ENCODE data around the gene GYS2.

DNA sequence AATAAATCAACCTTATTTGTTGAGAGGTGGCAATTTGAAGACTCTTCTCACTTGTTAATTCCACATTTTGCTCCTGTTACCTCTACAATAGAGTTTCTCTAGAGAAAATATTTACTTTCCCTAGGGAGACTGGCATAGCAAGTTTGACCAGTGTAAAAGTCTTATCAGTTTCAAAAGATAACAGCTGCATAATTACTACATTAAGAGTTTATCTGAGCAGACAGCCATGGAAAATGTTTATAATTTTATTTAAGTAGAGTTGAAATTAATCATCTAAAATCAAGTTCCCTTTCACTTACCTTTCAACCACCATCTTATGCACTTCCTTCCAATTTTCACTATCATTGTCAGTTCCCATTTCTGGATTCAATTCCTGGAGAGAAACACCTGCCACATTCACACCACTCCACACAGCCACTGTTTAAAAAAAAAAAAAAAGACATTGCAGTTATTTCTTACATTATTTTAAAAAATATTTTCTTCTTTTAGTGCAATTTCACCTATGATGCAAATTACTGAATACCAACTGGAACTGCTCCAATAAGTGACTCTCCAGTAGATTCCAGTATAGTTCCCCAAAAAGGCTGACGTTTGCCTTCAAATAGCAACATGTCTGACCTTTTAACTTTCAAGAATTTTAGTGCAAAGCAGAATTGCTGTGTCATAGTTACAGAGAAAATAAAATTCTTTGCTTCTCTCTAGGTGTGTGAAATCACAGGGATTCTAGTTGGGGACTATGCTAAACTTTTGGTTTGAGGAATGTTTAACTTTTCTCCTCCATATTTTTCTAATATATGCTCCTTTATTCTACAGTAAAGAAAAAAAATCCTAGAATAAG lies 33.6 kb upstream of the GYS2 start:
- no peak for TF ChIP-seq EZH2 (IDR thresholded peaks at IDR 0.05; ENCODE audit: low read length, missing control alignments)
- TF ChIP-seq, protein P1, sequence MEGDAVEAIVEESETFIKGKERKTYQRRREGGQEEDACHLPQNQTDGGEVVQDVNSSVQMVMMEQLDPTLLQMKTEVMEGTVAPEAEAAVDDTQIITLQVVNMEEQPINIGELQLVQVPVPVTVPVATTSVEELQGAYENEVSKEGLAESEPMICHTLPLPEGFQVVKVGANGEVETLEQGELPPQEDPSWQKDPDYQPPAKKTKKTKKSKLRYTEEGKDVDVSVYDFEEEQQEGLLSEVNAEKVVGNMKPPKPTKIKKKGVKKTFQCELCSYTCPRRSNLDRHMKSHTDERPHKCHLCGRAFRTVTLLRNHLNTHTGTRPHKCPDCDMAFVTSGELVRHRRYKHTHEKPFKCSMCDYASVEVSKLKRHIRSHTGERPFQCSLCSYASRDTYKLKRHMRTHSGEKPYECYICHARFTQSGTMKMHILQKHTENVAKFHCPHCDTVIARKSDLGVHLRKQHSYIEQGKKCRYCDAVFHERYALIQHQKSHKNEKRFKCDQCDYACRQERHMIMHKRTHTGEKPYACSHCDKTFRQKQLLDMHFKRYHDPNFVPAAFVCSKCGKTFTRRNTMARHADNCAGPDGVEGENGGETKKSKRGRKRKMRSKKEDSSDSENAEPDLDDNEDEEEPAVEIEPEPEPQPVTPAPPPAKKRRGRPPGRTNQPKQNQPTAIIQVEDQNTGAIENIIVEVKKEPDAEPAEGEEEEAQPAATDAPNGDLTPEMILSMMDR (conservative IDR thresholded peaks at IDR 0.05 in 1 of 2, IDR thresholded peaks at IDR 0.05 in 1 of 2; ENCODE audit: low read depth in 1 of 2, low read length in 2 of 2): no peak
